HFFc6 (cell line): ENCODE results near the gene BMP8B. TPM values are rescaled to one million over a fixed set of nuclear protein-coding genes. Genes with fewer than 3 reads are reported as not detected.
"Not testable (repeated sequence)": the region's sequence is repeated elsewhere in the genome, so short reads cannot be mapped to it uniquely, and the experiment has no call there.

Experiments used
- DNase-seq: peaks from one replicate; pipeline ENCODE4 v3.0.0-alpha.2; 2018
- H3K27ac Mint-ChIP-seq: 2 replicates; pipeline ENCODE4 v1.8.0; 2020; ENCODE audit warnings: mild to moderate bottlenecking, mixed read lengths
- H3K27me3 Mint-ChIP-seq: 2 replicates; pipeline ENCODE4 v1.8.0; 2021; ENCODE audit warnings: mild to moderate bottlenecking, moderate library complexity, mixed read lengths; ENCODE audit not compliant: insufficient read depth
- H3K36me3 Mint-ChIP-seq: 2 replicates; pipeline ENCODE4 v1.8.0; 2021; ENCODE audit warnings: low read depth, mixed read lengths
- H3K4me1 Mint-ChIP-seq: 2 replicates; pipeline ENCODE4 v1.8.0; 2020; ENCODE audit warnings: low read depth, mixed read lengths
- H3K4me3 Mint-ChIP-seq: 2 replicates; pipeline ENCODE4 v1.8.0; 2020; ENCODE audit warnings: mild to moderate bottlenecking, moderate library complexity, mixed read lengths
- H3K9me3 Mint-ChIP-seq: 2 replicates; pipeline ENCODE4 v1.8.0; 2020; ENCODE audit warnings: mild to moderate bottlenecking, mixed read lengths
- total RNA-seq, 6 experiments: library from RNA; stranded (reverse); fragmentation: NEBNext Ultra II Directional; extraction: Animal tissue kit (Norgen Biotek cat#: 25700); gene quantifications; 2 replicates in 1 of 6; 3 replicates in 5 of 6; pipeline ENCODE4 v1.2.3, GENCODE V29; 2021
- TF ChIP-seq, protein P1 (sequence below): fragments of 200-600 bp; sonication (generic); IDR thresholded peaks from 2 replicates; pipeline ENCODE4 v1.5.0; 2021; ENCODE audit warnings: antibody characterized with exemption, mild to moderate bottlenecking

Gene BMP8B
- total RNA-seq, 6 experiments from 2014 or later: not detected

DNA sequence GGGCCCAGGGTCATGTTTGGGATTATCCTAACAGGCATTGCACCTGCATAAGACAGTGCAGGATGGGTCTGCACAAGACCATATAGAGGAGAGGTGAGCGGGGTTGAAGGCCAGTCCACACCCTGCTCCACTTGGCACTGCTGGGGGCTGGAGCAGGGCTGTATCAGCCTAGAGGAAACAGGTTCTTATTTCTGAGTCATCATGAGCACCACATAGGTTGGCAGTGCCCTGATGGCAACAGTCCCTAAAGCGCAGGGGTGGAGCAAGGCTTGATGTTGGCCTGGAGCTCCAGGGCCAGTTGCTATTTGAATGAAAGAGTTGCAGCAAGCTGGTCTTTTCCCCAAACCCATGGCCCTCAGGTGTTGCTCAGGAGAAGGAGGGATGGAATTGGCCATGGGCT is 29.8 kb upstream of the BMP8B start:
- DNase-seq: no peak
- Mint-ChIP-seq H3K36me3 (no peaks in the 10 kb centered on the region), H3K4me1 (peaks cover 40% of the 10 kb centered on the region), H3K9me3 (no peaks in the 10 kb centered on the region), H3K27ac (no peak overlapping the region), H3K4me3 (no peak overlapping the region), H3K27me3 (peaks cover 10% of the 10 kb centered on the region)
- TF ChIP-seq, protein P1, sequence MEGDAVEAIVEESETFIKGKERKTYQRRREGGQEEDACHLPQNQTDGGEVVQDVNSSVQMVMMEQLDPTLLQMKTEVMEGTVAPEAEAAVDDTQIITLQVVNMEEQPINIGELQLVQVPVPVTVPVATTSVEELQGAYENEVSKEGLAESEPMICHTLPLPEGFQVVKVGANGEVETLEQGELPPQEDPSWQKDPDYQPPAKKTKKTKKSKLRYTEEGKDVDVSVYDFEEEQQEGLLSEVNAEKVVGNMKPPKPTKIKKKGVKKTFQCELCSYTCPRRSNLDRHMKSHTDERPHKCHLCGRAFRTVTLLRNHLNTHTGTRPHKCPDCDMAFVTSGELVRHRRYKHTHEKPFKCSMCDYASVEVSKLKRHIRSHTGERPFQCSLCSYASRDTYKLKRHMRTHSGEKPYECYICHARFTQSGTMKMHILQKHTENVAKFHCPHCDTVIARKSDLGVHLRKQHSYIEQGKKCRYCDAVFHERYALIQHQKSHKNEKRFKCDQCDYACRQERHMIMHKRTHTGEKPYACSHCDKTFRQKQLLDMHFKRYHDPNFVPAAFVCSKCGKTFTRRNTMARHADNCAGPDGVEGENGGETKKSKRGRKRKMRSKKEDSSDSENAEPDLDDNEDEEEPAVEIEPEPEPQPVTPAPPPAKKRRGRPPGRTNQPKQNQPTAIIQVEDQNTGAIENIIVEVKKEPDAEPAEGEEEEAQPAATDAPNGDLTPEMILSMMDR: no peak

DNA sequence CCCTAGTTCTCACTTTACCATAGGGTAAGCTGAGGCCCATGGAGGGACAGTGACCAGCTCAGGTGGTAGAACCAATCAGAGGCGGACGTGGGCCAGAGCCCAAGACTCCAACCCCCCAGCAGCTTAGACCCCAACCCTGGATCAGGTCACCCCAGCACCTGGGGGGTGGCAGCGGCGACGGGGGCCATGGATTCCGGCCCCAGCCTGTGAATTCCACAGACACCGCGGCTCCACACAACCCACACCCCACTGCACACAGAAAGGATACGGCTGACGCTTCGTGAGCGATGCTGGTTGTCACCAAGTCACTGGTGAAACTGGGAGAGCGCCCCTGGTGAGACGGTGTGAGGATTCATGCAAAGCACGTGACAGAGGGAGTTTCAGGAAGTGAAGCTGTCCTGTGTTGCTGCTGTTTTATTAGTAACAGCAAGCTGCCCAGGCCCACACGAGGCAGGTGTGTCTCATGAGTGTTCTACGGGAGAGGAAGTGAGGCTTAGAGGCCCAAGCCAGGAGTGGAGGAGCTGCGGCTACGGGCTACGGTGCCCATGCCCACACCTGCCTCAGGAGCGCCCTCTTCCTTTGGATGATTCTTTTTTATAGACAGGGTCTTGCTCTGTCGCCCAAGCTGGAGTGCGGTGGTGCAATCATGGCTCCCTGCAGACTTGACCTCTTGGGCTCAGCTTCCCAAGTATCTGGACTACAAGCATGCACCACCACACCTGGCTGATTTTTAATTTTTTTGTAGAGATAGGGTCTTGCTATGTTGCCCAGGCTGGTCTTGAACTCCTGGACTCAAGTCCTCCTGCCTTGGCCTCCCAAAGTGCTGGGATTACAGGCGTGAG is 28.6 kb upstream of the BMP8B start:
- peaks cover 34% of the 10 kb centered on the region for H3K4me1 Mint-ChIP-seq
- not testable (repeated sequence) for H3K27ac Mint-ChIP-seq, H3K9me3 Mint-ChIP-seq, H3K36me3 Mint-ChIP-seq, H3K4me3 Mint-ChIP-seq, DNase-seq
- peaks cover 14% of the 10 kb centered on the region for H3K27me3 Mint-ChIP-seq

DNA sequence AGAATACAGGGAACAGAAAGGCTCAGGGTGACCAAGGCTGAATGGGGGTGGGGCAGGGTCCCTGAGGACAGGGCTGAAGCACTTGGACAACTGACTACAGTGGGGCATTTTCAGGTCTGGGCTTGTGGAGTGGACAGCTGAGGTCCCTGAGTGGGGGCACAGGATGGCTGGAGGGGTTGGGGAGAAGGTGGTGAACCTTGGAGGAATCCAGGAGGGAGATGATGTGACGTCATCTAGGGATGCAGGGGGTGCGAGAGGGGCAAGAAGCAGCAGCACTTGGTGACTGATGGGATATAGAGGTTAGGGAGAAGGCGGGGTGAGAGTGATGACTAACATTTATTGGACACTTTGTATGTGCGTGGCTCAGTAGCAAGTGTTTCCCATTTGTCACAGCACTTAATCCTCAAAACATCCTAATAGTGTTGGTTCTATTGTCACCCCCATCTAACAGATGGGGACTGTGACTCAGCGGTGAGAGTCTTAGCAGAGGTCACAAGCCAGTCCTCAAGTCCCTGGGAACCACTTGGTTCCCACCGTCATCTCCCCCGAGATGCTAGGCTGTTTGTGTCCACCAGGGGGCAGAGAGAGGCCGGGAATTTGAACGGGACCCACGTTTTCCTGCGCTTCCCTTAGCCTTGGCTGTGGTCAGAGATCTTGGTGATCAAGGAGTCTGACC is 27.9 kb upstream of the BMP8B start:
- Mint-ChIP-seq H3K27ac (peak overlapping the region; percentile 36), H3K36me3 (no peaks in the 10 kb centered on the region), H3K4me3 (no peak overlapping the region), H3K9me3 (no peaks in the 10 kb centered on the region), H3K27me3 (peaks cover 21% of the 10 kb centered on the region), H3K4me1 (peaks cover 28% of the 10 kb centered on the region)
- TF ChIP-seq, protein P1: peak; percentile 91
- peak; percentile 85 for DNase-seq

DNA sequence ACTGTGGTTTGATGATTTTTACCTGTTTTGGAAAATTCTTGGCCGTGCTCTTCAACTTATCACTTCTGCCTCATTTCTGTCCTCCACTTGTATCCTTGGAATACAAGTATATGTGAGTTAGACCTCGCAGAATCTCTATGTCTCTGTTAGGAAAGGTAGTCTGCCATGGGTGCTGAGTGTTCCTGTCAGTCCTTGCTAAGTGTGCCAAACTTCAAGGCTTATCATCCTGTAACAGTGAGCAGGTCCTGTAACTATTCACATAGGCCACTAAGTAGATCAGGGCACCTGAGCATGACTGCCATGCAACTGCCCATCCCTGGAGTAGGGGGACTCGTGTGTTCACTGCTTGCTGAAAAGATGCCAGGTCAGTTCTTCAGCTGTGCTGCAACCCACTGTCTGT is 24.2 kb upstream of the BMP8B start:
- peaks cover 28% of the 10 kb centered on the region for H3K4me1 Mint-ChIP-seq
- H3K27ac Mint-ChIP-seq: no peak overlapping the region
- H3K36me3 Mint-ChIP-seq: no peaks in the 10 kb centered on the region
- H3K4me3 Mint-ChIP-seq: no peak overlapping the region
- TF ChIP-seq, protein P1: no peak
- peaks cover 32% of the 10 kb centered on the region for H3K27me3 Mint-ChIP-seq
- no peaks in the 10 kb centered on the region for H3K9me3 Mint-ChIP-seq
- no peak for DNase-seq

DNA sequence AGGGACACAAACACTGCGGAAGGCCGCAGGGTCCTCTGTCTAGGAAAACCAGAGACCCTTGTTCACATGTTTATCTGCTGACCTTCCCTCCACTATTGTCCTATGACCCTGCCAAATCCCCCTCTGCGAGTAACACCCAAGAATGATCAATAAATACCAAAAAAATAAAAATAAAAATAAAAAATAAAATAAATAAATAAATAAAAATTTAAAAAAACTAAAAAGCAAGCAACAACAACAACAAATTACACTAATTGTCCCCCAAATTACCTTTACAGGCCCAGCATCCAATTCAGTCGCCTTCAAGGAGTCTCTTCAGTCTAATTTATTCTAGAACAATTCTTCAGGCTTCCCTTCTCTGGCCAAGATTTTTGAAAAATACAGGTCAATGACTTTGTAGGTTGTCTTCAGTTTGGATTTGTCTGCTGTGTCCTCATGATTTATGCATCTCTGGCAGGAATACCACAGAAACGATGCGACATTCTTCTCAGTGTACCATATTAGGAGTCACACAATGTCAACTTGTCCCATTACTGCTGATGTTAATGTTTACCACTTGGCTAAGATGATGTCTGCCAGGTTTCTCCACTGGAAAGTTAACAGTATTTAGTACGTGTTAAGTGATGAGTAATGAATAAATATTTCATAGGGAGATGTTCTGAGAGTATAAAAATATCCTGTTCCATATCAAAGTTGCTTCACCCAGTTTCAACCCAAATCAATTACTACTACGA is 20.3 kb upstream of the BMP8B start:
- Mint-ChIP-seq H3K9me3 (peaks cover 4% of the 10 kb centered on the region; the same call in 1 of the 2 replicates), H3K27me3 (peaks cover 41% of the 10 kb centered on the region), H3K4me1 (no peaks in the 10 kb centered on the region), H3K4me3 (no peak overlapping the region), H3K27ac (no peak overlapping the region), H3K36me3 (no peaks in the 10 kb centered on the region)
- TF ChIP-seq, protein P1: no peak
- no peak for DNase-seq
